ENCODE measurements around the gene COQ9. TPM values are rescaled to one million over a fixed set of nuclear protein-coding genes. Genes with fewer than 3 reads are reported as not detected.
"Not testable (repeated sequence)": the region's sequence is repeated elsewhere in the genome, so short reads cannot be mapped to it uniquely, and the experiment has no call there.

COQ9 gene
- total RNA-seq, 1 experiment from 2014 or later, result 56.6 TPM

DNA sequence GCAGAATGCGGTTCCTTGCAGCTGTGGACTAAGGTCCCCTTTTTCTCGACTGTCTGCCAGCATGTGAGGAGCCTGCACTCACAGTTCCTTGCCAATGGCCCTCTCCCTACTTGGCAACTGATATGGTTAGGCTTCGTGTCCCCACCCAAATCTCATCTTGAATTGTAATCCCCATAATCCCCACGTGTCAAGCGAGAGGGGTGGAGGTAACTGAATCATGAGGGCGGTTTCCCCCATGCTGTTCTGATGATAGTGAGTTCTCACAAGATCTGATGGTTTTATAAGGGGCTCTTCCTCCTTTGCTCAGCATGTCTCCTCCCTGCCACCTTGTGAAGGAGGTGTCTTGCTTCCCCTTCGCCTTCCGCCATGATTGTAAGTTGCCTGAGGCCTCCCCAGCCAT lies 20.0 kb upstream of the COQ9 start:
- no peak for DNase-seq (ENCODE audit: low read depth)

DNA sequence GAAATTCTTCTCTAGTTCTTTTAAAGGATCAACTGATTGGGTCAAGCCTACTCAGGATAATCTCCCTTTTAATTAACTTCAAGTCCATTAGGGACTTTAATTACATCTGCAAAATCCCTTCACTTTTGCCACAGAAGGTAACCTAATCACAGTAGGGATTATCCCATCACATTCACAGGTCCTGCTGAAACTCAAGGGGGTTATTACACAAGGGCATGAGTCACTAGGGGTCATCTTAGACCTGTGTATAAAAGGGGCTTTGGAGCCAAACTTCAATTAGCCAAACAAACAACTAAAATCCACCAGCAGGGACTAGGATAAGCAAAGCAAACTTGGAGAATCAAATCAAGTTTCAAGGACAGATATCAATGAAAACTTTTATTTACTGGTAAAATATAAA lies 19.5 kb upstream of the COQ9 start:
- DNase-seq (ENCODE audit: low read depth), result no peak

DNA sequence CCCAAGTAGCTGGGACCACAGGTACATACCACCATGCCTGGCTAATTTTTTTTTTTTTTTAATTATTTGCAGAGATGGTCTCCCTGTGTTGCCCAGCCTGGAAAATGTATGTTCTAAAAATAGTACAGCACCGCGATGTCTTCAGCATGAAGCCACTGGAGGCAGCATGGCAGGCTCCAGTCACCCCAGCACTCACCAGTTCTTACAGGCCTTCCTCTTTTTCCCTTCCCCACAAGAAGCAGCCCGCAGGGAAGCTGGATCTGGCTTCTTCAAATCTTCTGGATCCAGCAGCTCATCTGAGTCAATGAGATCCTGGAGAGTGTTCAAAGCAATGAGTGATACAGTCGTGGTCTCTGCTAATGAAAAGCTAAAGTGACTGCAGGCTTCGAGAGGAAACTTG lies 16.3 kb upstream of the COQ9 start:
- no peak for DNase-seq (ENCODE audit: low read depth)

DNA sequence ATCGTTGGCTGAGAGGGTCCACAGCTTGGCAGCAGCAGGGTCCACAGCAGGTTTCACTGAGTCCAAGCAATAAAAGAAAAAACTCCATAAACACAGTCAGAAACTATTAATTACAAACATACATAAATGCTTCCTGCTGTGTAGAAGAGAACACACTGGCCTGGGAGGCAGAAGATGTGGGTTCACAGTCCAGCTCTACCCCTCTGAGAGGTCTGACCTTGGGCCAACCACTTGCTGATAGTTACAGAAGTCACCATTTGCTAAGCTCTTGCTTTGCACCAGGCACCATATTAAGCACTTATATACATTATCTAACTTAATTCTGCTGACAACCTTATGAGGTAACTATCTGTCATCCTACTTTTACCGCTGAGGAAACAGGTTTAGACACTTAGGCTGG lies 14.8 kb upstream of the COQ9 start:
- no peak for DNase-seq (ENCODE audit: low read depth)

DNA sequence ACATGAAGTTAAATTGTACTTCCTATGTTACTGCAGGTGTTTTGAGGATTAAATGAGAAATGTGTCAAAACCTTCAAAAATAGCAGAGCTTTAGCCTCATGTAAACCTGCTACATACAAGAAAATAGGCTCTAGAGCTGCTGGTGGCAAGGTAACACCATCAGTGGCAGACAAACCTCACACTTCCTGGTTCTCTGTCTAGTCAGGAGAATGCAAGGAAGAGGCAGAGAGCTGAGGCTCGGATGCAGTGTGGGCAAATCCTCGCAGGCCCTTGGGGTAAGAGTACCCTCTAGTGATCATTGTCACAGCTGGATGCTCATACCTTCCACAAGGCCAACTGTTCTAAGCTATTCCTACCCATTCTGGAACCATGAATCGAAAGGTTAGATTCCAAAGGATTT lies 14.3 kb upstream of the COQ9 start:
- no peak for DNase-seq (ENCODE audit: low read depth)

- no peak for DNase-seq (ENCODE audit: low read depth)
Measured at GRCh38 chr16:57434003-57434402, 13.3 kb upstream of the COQ9 start.

DNA sequence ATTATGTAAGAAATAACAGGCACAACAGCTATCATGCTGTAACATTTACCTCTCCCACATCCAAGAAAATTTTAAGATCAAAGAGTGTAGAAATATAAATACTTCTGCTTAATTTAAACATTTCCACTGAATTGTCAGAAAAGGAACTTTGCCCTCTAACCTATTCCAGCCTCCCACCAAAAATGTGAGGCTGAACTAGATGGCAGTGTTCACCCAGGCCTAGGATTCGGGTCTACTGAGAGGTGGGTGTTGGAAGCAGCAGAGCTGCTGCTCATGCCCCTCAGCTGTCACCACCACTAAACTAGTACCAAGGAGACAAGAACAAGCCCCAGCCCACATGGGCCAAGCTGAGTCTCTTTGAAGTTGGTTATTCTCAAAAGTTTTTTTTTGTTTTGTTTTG lies 11.4 kb upstream of the COQ9 start:
- DNase-seq (ENCODE audit: low read depth), result no peak

DNA sequence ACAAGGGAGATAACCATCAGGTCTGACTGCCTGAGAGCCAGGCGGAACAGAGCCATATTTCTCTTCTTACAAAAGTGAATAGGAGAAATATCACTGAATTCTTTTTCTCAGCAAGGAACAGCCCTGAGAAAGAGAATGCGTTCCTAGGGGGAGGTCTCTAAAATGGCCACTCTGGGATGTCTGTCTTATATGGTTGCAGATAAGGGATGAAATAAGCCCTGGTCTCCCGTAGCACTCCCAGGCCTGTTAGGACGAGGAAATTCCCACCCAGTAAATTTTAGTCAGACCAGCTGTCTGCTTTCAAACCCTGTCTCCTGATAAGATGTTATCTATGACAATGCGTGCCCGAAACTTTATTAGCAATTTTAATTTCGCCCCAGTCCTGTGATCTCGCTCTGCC lies 7.3 kb upstream of the COQ9 start:
- DNase-seq (ENCODE audit: low read depth), result not testable (repeated sequence)

- DNase-seq (ENCODE audit: low read depth), result not testable (repeated sequence)
Measured at GRCh38 chr16:57440551-57440950, 6.7 kb upstream of the COQ9 start.

GRCh38 chr16:57444711-57445110 lies 2.6 kb upstream of the COQ9 start:
- no peak for DNase-seq (ENCODE audit: low read depth)

DNA sequence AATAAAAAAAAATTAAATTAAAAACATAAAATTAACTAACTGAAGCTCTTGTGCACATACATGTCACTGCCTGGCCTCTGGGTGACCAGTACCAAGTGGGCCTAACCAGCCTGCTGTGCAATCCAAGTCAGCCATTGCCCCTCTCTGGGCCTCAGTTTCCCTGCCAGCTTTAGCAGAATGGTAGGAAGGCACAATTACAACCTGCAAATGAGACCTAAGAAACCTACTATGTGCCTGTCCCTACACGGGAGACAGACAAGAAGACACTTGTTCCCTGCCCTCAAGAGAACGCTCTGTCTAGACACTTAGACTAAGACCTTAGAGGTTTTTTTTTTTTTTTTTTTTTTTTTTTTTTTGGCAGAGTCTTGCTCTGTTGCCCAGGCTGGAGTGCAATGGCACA lies 1.8 kb upstream of the COQ9 start:
- DNase-seq (ENCODE audit: low read depth), result no peak

GRCh38 chr16:57446531-57447185 lies 621 bp upstream of the COQ9 start:
- peak; percentile 46 for DNase-seq (ENCODE audit: low read depth)

DNA sequence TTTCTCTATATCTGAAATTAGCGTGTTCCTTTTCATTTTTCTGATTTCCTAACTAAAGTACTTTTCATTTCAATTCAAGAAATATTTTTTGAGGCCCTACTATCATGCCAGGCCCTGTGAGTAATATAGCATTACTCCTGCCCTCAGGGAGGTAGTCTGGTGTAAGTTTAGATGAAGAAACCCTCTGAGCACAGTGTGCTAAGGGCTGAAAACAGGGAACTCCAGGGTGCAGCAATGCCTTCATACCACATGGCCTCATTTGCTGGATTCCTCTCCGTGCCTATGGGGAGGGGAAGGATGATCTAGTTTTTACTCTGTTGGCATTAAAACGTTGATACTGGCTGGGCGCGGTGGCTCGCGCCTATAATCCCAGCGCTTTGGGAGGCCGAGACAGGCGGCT lies 4.7 kb downstream of the COQ9 start:
- no peak for DNase-seq (ENCODE audit: low read depth)

DNA sequence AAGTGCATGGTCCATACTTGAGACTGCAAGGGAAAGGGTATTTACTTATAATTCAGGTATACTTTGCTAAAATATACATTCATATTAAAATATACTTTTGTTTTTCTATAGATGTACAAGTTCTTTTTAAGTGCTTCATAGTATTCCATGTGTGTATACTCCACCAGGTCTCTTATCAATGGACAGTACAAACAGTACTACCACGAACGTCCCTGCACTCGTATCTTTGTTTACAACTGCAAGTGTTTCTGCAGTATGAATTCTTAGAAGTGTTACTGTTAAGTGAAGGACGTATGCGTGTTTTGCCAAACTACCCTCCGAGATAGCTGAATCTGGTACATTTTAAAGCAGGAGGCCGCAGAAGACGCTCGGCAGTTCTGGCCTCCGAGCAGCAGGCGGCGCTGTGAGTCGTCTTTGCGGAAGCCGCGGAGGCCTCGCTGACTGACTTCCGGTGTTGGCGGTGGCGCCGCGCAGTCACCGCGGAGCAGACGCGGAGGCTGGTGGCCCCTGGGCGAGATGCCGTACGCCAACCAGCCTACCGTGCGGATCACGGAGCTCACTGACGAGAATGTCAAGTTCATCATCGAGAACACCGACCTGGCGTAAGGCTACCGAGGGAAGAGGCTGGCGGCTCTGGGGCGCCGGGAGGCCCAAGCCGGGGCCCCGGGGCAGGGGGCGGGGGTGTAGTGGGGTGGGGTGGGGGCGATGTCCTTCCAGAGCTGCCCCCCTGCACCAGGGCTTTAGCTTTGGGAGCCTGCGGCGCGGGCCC lies 15.1 kb downstream of the COQ9 start, which contains the start of gene POLR2C:
POLR2C (plus strand) TSS at position 471 of the 769 bp plus-strand sequence; CDS start at position 517, 46 bp downstream.
- peak; percentile 81 for DNase-seq (ENCODE audit: low read depth)

- no peak for DNase-seq (ENCODE audit: low read depth)
Measured at GRCh38 chr16:57462978-57463362, 15.7 kb downstream of the COQ9 start.

DNA sequence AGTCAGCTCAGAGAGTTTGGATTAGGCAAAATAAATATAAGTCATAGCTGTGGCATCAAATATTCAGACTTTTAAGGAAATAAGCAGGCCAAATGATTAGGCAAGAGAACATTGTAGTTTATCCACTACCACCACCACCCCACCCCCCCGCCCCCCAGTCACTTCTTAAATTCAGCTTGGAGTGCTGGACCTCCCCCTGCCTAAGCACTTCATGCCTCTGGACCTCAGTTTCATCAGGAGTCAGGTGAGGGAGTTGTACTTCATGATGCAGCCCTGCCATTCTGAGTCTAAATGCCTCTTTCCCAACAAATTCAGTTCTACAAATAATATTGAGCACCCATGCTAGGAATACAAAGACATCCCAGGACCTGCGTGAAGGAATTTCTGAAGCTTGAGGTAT lies 17.2 kb downstream of the COQ9 start:
- no peak for DNase-seq (ENCODE audit: low read depth)

DNA sequence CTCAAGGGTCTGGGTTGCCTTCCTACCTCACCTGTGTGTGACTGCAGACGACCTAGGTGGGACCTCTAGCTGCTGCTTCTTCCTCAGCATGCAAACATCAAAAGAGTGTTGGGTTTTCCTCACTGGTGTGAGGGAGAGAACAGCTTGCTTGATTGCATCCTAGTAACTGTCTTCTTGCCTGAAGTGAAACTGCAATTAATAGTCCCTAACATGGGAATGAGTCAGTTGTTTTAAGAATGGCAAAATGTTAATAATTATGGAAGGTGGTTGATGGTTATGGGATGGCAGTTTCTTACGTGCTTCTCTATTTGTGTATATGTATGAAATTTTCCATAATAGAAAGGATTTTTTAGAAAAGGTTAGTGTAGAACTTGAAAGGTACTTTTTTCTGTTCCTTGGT lies 21.1 kb downstream of the COQ9 start:
- no peak for DNase-seq (ENCODE audit: low read depth)

- DNase-seq (ENCODE audit: low read depth), result no peak
Measured at GRCh38 chr16:57469046-57469445, 21.8 kb downstream of the COQ9 start.

DNA sequence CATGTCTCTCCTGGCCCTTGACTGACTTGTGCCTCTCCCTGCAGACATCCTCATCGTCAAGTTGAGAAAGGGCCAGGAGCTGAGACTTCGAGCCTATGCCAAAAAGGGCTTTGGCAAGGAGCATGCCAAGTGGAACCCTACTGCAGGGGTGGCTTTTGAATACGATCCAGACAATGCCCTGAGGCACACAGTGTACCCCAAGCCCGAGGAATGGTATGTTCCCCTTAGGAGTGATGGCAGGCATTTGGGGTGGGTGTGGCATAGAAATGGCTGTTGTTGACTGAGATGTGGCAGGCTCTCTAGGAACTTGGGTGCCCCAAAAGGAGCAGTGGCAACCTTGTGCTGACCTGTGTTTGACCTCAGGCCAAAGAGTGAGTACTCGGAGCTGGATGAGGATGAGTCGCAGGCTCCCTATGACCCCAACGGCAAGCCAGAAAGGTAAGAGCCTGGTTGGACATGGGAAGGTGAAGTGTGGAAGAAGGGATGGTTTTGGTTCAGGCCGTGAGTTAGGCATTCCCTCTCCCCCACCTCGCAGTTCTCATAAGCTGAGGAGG lies 22.7 kb downstream of the COQ9 start:
- no peak for DNase-seq (ENCODE audit: low read depth)

DNA sequence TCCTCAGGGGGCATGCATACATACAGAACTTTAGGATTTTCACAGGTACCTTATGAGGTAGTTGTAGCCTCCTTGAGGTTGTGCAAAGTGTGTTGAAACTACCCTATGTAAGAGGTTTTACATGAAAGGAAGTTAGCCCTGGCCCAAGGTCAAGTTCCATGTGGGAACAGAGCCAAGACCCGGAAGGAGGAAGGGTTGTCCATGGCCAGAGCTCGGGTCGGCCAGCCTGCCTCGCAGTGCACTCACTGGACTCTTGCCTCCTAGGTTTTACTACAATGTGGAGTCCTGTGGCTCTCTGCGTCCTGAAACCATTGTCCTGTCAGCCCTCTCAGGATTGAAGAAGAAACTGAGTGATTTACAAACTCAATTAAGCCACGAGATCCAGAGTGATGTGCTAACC lies 23.4 kb downstream of the COQ9 start:
- DNase-seq (ENCODE audit: low read depth), result no peak

- no peak for DNase-seq (ENCODE audit: low read depth)
Measured at GRCh38 chr16:57471209-57471608, 23.9 kb downstream of the COQ9 start.

DNA sequence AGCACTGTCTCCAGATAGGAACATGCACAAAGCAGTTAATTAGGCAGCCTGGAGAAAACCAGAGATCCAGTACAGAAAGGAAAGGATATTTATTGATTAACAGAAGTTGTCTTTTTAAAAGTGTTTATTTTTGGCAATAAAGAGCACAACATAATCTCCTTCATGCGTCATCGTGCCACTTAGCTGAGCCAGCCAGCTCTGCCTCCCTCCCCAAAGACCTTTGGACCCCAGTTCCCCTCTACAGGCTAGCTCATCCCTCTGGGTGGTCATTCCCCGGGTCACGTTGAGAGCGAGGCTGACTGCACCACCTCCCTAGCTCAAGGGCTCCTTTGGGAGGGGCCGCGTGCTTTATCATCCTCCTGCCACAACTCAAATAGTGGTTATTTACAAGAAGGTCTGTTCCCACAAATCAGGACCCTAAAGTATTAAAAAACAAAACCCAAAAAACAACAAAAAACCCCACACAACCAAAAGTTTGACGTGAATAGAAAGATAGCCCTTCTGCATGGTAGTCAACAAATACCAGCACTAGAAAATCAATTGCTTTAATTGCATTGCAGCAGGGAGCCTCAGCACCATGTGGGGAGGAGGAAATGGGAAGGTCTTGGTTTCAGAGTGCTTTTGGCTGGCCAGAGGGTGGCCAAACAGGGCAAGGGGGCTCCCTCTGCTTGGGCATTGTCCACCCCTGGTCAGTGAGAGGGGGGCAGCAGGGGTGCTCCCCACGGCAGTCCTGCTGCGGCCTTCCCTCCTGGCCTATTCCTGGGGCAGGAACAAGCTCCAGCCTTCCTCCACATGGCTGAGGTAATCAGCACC lies 24.8 kb downstream of the COQ9 start:
- no peak for DNase-seq (ENCODE audit: low read depth)
